ENCODE data around the gene ADPRHL1. TPM values are rescaled to one million over a fixed set of nuclear protein-coding genes. Genes with fewer than 3 reads are reported as not detected.

ADPRHL1 gene
- total and polyA plus RNA-seq, 12 donors = 163 to 939 (median 656) TPM

- Histone ChIP-seq H3K27ac (peak overlapping the region in 5 of 10 donors; percentile 78 to 88 (median 83)), H3K36me3 (peaks cover 0 to 99% (median 65%) of the 10 kb centered on the region in 9 donors), H3K27me3 (no peaks in the 10 kb centered on the region), H3K4me3 (no peak overlapping the region), H3K9me3 (no peaks in the 10 kb centered on the region), H3K4me1 (peaks cover 0 to 56% (median 39%) of the 10 kb centered on the region in 9 donors)
- WGBS, 2 donors = 79 to 85% methylated on average over 4 of the region's 4 CpGs
- intact Hi-C loops (cut with DNase I) = loop anchor here in 2 of 10 donors (1.0 to 5.0 kb wide), 2 partner anchors 33 to 37 kb away; no protein-coding TSS in a partner anchor
- DNase-seq (no peak), ATAC-seq (peak in 1 of 8 donors; percentile 24)
- TF ChIP-seq CTCF (IDR thresholded peaks at IDR 0.05) = no peak
Observed at GRCh38 chr13:113499936-113500335, 46.6 kb upstream of the ADPRHL1 start.

GRCh38 chr13:113498905-113499304, 45.6 kb upstream of the ADPRHL1 start:
- Histone ChIP-seq H3K9me3 (no peaks in the 10 kb centered on the region), H3K4me3 (no peak overlapping the region), H3K27me3 (no peaks in the 10 kb centered on the region), H3K36me3 (peaks cover 0 to 94% (median 58%) of the 10 kb centered on the region in 9 donors), H3K27ac (peak overlapping the region in 1 of 10 donors; percentile 88), H3K4me1 (peaks cover 0 to 66% (median 49%) of the 10 kb centered on the region in 9 donors)
- no peak for DNase-seq
- 92 to 94% methylated on average over 6 of the region's 6 CpGs for whole genome bisulfite sequencing, 2 donors
- intact Hi-C loops (cut with DNase I) = no loop called here
- no peak for TF ChIP-seq CTCF (IDR thresholded peaks at IDR 0.05)
- ATAC-seq = no peak

GRCh38 chr13:113497217-113497616, 43.9 kb upstream of the ADPRHL1 start:
- no peaks in the 10 kb centered on the region for H3K9me3 ChIP-seq
- DNase-seq = no peak
- WGBS, 2 donors = 88 to 91% methylated on average over 1 of the region's 1 CpG

GRCh38 chr13:113495494-113496210, 42.4 kb upstream of the ADPRHL1 start:
- ATAC-seq (peak in 6 of 8 donors; percentile 35 to 66 (median 54)), DNase-seq (no peak)
- Histone ChIP-seq H3K4me3 (no peak overlapping the region), H3K36me3 (peaks cover 0 to 63% (median 38%) of the 10 kb centered on the region in 9 donors), H3K27ac (peak overlapping the region; percentile 7 to 94 (median 58)), H3K4me1 (peaks cover 0 to 72% (median 51%) of the 10 kb centered on the region in 9 donors), H3K9me3 (no peaks in the 10 kb centered on the region), H3K27me3 (no peaks in the 10 kb centered on the region)
- intact Hi-C loops (cut with DNase I) = no loop called here
- TF ChIP-seq CTCF (IDR thresholded peaks at IDR 0.05) = no peak
- WGBS, 2 donors = 35 to 48% methylated on average over 26 of the region's 26 CpGs

More at GRCh38 chr13:113497217-113497616, 43.9 kb upstream of the ADPRHL1 start:
- no peak overlapping the region for H3K4me3 ChIP-seq
- no peak overlapping the region for H3K27ac ChIP-seq
- peaks cover 0 to 78% (median 49%) of the 10 kb centered on the region in 9 donors for H3K36me3 ChIP-seq
- ATAC-seq = no peak
- H3K4me1 ChIP-seq = peaks cover 0 to 77% (median 54%) of the 10 kb centered on the region in 9 donors
- TF ChIP-seq CTCF (IDR thresholded peaks at IDR 0.05) = no peak
- H3K27me3 ChIP-seq = no peaks in the 10 kb centered on the region
- intact Hi-C loops (cut with DNase I) = no loop called here
